T-helper 9 cell (primary cell): ENCODE measurements around the gene ZNF878.
A peak's percentile ranks its signal among the peaks of the same experiment; 100 is the strongest.
"Not testable (repeated sequence)": the region's sequence is repeated elsewhere in the genome, so short reads cannot be mapped to it uniquely, and the experiment has no call there.

Source experiments
- DNase-seq: peaks from one replicate; pipeline ENCODE4 v3.0.0-alpha.2; 2020
- total RNA-seq, 2 donors: gene quantifications; one replicate each; lab custom pipeline; 2026; lab: John Stamatoyannopoulos, UW

ZNF878 gene
- 0 to 0.24 reads per million in 2 donors for total RNA-seq

DNA sequence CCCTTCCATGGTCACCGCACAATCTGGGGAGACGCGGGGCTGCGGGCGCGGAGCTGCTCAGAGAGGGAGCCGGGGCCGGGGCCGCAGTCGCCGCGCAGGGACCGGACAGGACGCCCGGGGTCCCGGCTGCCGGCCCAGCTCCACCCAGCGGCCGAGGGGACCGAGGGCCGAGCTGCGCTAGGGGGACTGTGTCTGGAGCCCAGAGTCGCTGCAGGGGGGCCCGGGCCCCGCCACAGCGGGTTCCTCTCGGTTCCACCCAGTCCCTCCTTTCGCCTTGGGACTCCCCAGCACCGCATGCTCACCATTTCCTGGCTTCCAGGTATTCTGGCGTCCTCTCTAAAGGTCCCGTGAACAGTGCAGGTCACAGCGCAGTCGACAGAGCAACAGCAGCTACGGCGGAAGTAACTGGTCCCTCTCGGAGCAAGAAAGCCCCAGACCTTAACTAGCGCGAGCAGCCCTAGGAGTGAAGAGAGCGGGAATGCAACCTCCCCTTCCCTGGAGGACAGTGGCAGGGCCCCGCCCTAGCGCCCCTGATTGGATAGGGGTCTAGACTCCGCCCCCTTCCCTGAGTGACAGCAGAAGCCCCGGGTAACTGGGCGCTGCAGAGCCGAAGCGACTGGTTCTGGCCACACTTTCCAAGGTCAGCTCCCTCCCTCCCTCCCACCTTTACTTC is at the start of gene ZNF878:
ZNF878 (minus strand) TSS at position 465 of the 673 bp plus-strand sequence; CDS start at position 305, 160 bp downstream.
- DNase-seq: no peak

DNA sequence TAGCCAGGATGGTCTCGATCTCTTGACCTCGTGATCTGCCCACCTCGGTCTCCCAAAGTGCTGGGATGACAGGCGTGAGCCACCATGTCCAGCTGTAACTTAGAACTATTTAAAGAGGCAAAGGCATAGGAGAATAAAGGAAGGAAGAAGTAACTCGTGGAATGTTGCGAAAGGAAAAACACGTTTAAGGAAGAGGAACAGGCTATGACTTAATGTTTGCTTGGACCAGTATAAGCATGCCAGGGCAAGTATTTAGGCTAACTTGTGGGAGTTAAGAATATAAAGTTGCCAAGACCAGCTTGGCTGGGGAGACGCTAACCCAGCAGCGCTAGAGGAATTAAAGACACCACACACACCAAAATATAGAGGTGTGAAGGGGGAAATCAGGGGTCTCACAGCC is 45.3 kb upstream of the ZNF878 start:
- DNase-seq: no peak

DNA sequence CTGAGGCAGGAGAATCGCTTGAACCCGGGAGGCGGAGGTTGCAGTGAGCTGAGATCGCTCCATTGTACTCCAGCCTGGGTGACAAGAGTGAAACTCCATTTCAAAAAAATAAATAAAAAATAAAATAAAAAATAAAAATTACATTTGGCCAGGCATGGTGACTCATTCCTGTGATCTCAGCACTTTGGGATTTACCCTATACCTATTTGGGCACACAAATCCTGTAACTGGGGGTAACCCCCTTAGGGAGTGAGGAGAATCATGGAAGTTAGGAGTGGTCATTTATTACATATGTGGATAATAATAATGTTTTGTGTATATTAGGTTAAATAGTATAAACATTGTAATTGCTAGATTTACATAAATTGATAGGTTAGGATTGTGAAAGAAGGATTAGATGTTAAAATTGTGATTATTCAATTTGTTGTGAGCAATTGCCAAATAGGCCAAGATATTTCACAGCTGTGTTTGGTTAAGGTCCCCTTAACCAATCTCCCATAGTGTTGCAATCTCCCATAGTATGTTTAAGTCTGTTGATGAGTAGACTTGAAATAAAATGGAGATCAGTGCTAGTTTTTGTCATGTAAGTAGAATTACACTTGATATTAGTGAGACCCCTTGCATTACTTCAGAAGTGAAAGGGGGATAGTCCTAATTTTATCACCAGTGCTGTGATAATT is 42.5 kb upstream of the ZNF878 start:
- DNase-seq: no peak

DNA sequence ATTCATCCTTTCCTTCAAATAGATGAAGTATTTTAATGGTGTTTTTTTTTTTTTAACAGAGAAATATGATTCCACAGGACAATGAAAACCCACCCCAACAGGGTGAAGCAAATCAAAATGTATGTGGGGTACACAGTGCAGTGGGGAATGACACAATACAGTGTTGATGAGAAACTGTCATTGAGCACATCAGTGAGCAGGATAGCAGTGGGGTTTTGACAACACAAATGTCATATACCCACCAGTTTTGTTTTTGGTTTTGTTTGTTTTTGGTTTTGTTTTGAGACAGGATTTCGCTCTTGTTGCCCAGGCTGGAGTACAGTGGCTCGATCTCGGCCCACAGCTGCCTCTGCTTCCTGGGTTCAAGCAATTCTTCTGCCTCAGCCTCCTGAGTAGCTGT is 41.0 kb upstream of the ZNF878 start:
- no peak for DNase-seq

DNA sequence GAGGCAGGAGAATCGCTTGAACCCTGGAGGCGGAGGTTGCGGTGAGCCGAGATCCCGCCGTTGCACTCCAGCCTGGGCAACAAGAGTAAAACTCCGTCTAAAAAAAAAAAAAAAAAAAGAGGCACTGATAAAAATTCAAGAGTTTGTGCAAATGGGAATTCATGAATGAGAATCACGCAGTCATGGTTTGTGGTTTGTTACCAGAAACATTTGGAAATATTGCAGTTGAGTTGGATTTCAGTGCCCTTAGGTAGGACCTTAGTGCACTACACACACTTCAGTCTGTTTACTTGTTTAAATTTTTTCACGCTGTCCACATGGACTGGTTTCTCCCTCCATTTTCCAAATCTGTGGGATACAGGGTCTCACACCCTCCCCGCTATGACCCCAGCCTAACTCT is 40.2 kb upstream of the ZNF878 start:
- DNase-seq: no peak

DNA sequence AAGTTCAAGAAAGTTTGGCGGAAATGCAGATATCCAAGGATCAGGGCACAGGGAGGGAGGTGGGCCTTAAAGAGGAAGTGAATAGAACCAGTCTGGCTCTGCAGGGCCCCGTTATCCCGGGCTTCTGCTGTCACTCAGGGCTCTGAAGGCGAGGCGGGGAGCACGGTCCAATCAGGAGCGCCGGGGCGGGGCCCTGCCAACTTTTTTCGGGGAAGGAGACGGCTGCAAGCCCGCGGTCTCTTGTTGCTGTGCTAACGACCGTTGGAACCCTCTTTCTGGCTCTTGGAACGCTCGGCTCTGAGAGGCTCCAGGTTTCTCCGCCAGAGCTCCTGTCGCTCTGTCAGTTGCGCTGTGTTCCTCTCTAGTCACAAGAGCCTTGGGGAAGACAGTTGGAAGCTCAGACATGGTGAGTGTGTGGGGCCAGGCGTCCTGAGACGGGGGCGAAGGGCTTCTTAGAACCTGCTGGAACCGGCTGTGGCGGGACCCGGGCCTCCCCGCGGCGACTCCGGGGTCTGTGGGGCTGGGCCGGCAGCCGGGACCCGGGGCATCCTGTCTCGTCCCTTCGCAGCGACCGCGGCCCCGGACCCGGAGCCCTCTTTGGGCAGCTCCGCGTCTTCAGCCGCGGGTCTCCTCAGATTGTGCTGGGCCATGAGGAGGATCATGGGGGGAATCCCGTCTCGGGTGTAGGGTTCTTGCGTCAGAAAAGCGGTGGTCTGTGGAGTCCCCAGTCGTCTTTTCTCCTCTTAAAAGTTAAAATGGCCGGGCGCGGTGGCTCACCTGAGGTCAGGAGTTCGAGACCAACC is 39.5 kb upstream of the ZNF878 start:
- peak; percentile 4 for DNase-seq

DNA sequence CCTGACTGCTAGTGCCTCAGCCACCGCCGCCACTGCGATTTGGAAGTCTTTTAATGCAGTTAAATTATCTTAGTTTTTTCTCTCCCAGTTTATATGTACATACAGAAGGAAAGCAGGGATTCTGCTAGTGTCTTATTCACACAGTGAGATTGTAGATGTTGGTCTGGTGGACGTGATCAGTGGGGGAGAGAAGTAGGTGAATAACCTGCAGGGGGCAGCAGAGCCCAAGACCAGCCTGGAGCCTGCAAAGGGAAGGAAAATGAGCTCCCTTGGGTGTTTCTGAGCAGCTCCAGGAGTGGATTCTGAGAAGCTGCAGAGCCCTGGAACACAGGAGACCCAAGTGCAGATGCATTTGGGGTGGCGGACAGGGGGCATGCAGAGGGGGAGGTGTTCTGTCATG is 38.0 kb upstream of the ZNF878 start:
- peak; percentile 34 for DNase-seq

DNA sequence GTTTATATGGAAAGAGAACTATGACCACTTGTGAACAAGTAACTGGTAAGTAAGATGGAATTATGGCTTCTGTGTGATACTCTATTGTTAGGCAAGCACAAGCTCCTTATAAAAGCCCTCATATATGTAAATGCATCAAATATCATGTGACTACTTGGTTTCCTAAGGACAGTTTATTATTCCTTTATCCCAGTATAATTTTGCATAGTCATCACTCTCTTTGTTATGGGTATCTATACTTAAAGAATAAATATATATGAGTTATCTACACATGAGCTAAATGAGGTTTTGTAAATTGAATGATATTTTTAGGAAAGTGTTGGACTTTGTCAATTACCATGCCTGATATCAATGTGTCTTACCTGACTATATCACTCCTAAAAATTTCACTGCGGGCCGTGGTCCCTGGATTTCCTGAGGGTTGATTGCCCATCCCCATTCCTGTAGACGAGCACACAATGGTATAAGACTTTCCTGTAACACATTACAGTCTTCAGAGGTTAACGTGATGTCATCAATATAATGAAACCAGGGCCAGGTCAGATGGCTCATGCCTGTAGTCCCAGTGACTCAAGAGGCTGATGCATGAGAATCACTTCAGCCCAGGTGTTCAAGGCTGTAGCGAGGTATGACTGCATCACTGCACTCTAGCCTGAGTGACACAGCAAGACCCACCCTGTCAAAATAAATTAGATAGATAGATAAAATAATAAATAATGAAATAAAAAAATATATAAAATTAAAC is 32.5 kb upstream of the ZNF878 start:
- DNase-seq: no peak

DNA sequence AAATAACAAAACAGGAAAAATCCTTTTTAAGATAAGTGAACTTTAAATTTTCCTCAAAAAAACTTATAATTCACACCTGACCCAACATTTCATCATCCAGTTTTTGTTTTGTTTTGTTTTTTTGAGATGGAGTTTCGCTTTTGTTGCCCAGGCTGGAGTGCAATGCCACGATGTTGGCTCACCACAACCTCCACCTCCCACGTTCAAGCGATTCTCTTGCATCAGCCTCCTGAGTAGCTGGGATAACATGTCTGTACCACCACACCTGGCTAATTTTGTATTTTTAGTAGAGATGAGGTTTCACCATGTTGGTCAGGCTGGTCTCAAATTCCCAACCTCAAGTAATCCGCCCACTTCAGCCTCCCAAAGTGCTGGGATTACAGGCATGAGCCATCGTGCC is 30.6 kb upstream of the ZNF878 start:
- not testable (repeated sequence) for DNase-seq

DNA sequence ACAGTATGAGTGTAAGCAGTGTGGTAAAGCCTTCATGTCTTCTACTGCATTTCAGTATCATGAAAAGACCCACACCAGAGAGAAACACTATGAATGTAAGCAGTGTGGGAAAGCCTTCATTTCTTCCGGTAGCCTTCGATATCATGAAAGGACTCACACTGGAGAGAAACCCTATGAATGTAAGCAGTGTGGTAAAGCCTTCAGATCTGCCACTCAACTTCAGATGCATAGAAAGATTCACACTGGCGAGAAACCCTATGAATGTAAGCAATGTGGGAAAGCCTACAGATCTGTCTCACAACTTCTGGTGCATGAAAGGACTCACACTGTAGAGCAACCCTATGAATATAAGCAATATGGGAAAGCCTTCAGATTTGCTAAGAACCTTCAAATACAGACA is 24.6 kb upstream of the ZNF878 start:
- DNase-seq: no peak

DNA sequence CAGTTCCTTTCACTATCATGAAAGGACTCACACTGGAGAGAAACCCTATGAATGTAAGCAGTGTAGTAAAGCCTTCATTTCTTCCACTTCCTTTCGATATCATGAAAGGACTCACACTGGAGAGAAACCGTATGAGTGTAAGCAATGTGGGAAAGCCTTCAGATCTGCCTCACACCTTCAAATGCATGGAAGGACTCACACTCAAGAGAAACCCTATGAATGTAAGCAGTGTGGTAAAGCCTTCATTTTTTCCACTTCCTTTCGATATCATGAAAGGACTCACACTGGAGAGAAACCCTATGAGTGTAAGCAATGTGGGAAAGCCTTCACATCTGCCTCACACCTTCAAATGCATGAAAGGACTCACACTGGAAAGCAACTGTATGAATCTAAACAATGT is 23.6 kb upstream of the ZNF878 start:
- not testable (repeated sequence) for DNase-seq

DNA sequence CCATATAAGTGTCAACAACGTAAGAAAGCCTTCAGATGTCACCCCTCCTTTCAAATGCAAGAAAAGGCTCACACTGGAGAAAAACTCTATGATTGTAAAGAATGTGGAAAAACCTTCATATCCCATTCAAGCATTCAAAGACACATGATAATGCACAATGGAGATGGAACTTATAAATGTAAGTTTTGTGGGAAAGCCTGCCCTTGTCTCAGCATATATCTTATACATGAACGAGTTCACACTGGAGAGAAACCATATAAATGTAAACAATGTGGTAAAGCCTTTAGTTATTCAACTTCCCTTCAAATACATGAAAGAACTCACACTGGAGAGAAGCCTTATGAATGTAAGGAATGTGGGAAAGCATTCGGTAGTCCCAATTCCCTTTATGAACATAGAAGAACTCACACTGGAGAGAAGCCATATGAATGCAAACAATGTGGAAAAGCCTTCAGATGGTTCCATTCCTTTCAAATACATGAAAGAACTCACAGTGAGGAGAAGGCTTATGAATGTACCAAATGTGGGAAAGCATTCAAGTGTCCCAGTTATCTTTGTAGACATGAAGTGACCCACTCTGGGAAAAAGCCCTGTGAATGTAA is 22.9 kb upstream of the ZNF878 start:
- DNase-seq: no peak

DNA sequence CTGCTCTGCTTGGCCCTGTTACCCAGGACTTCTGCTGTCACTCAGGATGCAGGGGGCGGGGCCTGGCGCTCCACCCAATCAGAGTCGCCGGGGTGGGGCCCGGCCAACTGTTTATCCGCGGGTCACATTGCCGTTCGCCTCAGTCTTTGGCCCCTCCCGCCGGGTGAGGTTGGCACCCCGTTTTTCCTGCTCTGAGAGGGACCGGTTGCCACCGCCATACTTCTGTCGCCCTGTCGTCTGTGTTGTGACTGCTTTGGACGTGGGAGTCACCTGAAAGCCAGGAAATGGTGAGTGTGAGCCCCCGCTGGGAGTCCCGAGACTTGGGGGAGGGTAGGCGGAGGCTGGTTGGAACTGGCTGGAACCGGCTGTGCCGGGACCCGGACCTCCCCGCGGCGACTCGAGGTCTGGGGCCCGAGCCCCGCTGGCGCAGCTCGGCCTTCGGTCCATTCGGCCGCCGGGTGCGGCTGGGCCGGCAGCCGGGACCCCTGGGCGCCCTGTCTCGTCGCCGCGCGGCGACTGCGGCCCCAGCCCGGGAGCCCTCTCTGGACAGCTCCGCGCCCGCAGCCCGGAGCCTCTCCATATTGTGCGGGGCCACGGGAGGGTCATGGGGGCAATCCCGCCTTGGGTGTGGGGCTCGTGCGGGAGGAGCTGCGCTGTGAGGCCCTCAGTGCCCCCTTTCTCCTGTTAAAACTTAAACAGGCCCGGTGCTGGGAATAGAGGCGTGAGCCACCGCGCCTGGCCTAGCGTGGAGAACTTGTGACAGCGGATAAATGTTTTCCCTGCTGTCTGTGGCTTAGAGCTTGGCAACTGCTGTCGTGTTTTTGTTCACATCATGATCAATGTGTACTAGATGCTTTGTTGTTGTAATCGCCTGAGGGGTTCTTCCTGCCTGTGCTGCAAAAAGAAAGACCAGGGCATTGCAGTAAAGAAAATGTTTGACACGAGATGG is 12.1 kb upstream of the ZNF878 start, which contains the start of gene ZNF844:
ZNF844 (plus strand) TSS at position 142 of the 949 bp plus-strand sequence; CDS start at position 285, 143 bp downstream.
- peak; percentile 34 for DNase-seq

DNA sequence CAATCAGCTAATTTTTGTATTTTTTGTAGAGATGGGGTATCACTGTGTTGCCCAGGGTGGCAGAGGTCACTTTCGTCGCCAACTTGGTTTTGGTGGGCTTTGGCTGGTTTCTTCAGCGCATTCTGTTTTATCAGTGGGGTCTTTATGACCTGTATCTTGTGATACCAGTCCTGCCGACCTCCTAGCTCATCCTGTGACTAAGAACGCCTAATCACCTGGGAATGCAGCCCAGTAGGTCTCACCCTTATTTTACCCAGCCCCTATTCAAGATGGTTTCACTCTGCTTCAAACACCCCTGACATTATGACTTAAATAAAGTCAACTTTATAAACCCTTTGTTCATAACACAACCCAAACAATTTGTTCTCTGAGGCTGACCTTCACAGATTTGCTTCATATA is 3.0 kb upstream of the ZNF878 start:
- no peak for DNase-seq

DNA sequence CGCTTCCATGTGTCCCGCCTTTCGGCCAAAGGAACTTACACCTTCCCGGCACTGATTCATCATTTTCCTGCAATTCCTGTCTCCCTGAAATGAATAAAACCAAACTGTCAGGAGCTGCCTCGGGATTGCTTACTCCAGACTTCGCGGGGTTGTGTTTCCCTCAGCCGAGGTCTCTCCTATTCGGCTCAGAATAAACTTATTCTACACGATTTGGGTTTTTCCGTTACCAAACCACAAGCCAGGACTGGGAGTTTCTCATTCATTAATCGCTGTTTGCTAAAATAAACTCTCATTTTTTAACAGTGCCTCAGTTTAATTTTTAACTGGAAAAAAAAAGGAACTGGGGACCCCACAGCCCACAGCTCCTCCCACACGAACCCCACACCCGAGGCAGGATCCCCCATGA is 667 bp downstream of the ZNF878 start:
- DNase-seq: no peak

DNA sequence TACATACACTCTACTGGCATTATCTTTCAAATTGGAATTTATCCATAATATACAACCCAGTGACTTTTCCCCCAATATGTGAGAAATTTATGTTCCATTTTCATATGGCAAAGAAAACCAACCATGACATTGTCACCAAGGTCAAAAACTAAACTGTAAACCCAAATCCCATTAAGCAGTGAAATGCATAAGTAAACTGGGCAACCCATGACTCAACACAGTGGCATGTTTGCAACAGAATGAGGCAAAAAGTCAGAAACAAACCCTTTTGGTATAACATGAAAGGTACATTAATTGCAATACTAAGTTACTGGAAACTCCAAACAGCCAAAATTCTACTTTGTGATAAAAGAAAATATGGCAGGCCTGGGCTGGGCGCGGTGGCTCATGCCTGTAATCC is 4.9 kb downstream of the ZNF878 start:
- no peak for DNase-seq

DNA sequence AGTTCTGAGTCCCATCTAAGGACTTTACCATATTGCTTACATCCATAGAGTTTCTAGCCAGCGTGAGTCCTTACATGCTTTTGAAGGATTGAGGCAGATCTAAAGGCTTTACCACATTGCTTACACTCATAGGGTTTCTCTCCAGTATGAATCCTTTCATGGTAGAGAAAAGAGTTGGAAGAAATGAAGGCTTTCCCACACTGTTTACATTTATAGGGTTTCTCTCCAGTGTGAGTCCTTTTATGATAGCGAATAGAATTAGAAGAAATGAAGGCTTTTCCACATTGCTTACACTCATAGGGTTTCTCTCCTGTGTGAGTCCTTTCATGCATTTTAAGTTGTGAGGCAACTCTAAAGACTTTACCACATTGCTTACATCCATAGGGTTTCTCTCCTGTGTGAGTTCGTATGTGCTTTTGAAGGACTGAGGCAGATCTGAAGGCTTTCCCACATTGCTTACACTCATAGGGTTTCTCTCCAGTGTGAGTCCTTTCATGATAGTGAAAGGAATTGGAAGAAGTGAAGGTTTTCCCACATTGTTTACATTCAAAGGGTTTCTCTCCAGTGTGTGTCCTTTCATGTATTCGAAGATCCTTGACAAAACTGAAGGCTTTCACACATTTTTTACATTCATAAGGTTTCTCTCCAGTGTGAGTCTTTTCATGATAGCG is 8.9 kb downstream of the ZNF878 start:
- DNase-seq: no peak

DNA sequence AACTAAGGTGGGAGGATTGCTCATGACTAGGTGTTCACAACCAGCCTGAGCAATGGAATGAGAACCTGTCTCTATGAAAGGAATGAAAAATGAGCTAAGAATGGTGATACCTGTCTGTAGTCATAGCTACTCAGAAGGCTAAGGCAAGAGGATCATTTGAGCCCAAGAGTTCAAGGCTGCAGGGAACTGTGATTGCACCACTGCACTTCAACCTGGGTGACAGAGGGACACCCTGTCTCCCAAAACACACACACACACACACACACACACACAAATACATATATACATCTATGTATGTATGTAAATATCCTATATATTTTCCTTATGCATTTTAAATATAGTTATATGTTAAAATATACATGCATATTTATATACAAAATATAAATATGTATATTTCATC is 9.9 kb downstream of the ZNF878 start:
- no peak for DNase-seq

DNA sequence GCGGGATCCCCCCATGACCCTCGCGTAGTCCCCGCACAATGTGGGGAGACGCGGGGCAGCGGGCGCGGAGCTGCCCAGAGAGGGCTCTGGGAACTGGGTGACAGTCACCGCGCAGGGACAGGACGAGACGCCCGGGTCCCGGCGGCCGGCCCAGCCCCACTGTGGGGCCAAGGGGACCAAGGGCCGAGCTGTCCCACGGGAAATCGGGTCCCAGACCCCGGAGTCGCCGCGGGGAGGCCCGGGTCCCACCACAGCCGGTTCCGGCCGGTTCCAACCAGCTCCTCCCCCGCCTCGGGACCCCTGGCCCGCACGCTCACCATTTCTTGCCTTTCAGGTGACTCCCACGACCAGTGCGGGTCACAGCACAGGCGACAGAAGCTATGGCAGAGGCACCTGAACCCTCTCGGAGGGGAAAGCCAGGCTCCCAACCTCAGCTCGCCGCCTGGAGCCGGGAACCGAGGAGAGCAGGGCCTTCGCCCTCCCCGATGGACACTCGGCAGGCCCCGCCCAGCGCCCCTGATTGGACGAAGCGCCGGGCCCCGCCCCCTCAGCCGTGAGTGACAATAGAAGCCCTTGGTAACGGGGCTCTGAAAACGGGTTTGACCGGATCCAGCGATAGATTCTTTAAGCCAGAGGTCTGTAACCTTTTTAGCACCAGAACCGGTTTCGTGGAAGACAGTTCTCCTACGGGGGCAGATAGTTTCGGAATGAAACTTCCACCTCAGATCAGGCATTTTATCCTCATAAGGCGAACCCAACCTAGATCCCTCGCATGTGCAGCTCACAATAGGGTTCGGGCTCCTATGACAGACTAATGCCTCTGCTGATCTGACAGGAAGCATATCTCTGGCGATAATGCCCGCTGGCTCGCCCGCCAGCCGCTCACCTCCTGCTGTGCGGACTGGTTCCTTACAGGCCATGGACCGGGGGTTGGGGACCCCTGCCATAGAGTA is 17.3 kb downstream of the ZNF878 start, which contains the start of gene ZNF433:
ZNF433 (minus strand) TSS at position 460 of the 953 bp plus-strand sequence; CDS start at position 320, 140 bp downstream.
- peak; percentile 42 for DNase-seq
